HEK293T (cell line): ENCODE data around the gene LITAFD.
A peak's percentile ranks its signal among the peaks of the same experiment; 100 is the strongest.

ENCODE experiments used
- CTCF ChIA-PET: fragments of 350-600 bp; formaldehyde crosslinking; extraction: SDS; loops from one replicate; lab custom pipeline; 2021; ENCODE audit warnings: antibody characterized with exemption, inconsistent platforms; lab: Yijun Ruan, JAX
- POLR2A ChIA-PET: fragments of 350-600 bp; formaldehyde crosslinking; extraction: SDS; loops from one replicate; lab custom pipeline; 2020; ENCODE audit warnings: antibody characterized with exemption, inconsistent platforms; lab: Yijun Ruan, JAX
- DNase-seq: peaks from one replicate; pipeline ENCODE4 v3.0.0; 2012; ENCODE audit warnings: mixed read lengths; ENCODE audit errors: extremely low spot score
- ARNT ChIP-seq: fragments of 450-650 bp; IDR thresholded peaks from 2 replicates; pipeline ENCODE4 v1.6.1; 2017; ENCODE audit warnings: mild to moderate bottlenecking
- BHLHE40 ChIP-seq: fragments of 450-650 bp; IDR thresholded peaks from 2 replicates; pipeline ENCODE4 v1.6.1; 2016; ENCODE audit warnings: mild to moderate bottlenecking, moderate library complexity, borderline replicate concordance
- CTBP1 ChIP-seq: fragments of 450-650 bp; IDR thresholded peaks from 2 replicates; pipeline ENCODE4 v1.6.1; 2016; ENCODE audit warnings: borderline replicate concordance
- ELF4 ChIP-seq: fragments of 450-650 bp; IDR thresholded peaks from 2 replicates; pipeline ENCODE4 v1.6.1; 2017; ENCODE audit warnings: antibody characterized with exemption
- FOXA1 ChIP-seq: fragments of 450-650 bp; IDR thresholded peaks from 2 replicates; pipeline ENCODE4 v1.6.1; 2016; ENCODE audit warnings: mild to moderate bottlenecking
- FOXK2 ChIP-seq: fragments of 450-650 bp; IDR thresholded peaks from 2 replicates; pipeline ENCODE4 v1.6.1; 2016; ENCODE audit warnings: mild to moderate bottlenecking
- FOXM1 ChIP-seq: fragments of 450-650 bp; IDR thresholded peaks from 2 replicates; pipeline ENCODE4 v1.6.1; 2017; ENCODE audit warnings: mild to moderate bottlenecking, borderline replicate concordance
- HDGF ChIP-seq: fragments of 450-650 bp; IDR thresholded peaks from 2 replicates; pipeline ENCODE4 v1.6.1; 2017; ENCODE audit warnings: antibody characterized with exemption, borderline replicate concordance
- L3MBTL2 ChIP-seq: fragments of 450-650 bp; conservative IDR thresholded peaks from 2 replicates; pipeline ENCODE4 v1.6.1; 2016; ENCODE audit warnings: mild to moderate bottlenecking
- LEF1 ChIP-seq: fragments of 450-650 bp; IDR thresholded peaks from 2 replicates; pipeline ENCODE4 v1.6.1; 2017; ENCODE audit warnings: mild to moderate bottlenecking, borderline replicate concordance
- NFRKB ChIP-seq: fragments of 450-650 bp; IDR thresholded peaks from 2 replicates; pipeline ENCODE4 v1.6.1; 2016; ENCODE audit warnings: mild to moderate bottlenecking, moderate library complexity
- PKNOX1 ChIP-seq: fragments of 450-650 bp; IDR thresholded peaks from 2 replicates; pipeline ENCODE4 v1.6.1; 2016
- SP1 ChIP-seq: fragments of 450-650 bp; IDR thresholded peaks from 2 replicates; pipeline ENCODE4 v1.6.1; 2017
- SUZ12 ChIP-seq: fragments of 450-650 bp; IDR thresholded peaks from 2 replicates; pipeline ENCODE4 v1.6.1; 2016; ENCODE audit warnings: mild to moderate bottlenecking
- TARDBP ChIP-seq: fragments of 450-650 bp; IDR thresholded peaks from 2 replicates; pipeline ENCODE4 v1.6.1; 2016
- ZNF384 ChIP-seq: fragments of 450-650 bp; IDR thresholded peaks from 2 replicates; pipeline ENCODE4 v1.6.1; 2016

Gene LITAFD

DNA sequence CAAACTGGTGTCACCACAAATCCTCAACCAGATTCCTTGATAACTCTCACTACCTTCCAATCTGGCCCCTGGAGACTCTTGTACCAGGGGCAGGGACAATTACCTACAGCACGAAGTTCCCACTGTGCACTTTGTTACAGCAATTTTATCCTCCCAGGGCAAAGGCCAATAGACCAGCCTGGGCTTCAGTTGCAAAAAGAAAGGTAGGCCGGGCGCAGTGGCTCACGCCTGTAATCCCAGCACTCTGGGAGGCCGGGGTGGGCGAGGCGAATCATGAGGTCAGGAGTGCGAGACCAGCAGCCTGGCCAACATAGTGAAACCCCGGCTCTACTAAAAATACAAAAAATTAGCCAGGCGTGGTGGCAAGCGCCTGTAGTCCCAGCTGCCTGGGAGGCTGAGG lies 44.7 kb downstream of the LITAFD start:
- CTCF ChIA-PET: interaction anchor here (0.8 kb wide), 1 partner anchor 10 kb away, joined by 7 read pairs; no protein-coding TSS in a partner anchor
- POLR2A ChIA-PET: no interaction called here
- no peak for DNase-seq
- no peak for TF ChIP-seq LEF1
- TF ChIP-seq SP1: no peak
- TF ChIP-seq PKNOX1: no peak
- TF ChIP-seq ARNT: no peak
- no peak for TF ChIP-seq FOXA1
- TF ChIP-seq FOXM1: no peak
- TF ChIP-seq TARDBP: no peak
- TF ChIP-seq ELF4: no peak
- no peak for TF ChIP-seq CTBP1
- no peak for TF ChIP-seq L3MBTL2
- TF ChIP-seq SUZ12: no peak
- no peak for TF ChIP-seq BHLHE40
- no peak for TF ChIP-seq NFRKB
- TF ChIP-seq ZNF384: no peak
- no peak for TF ChIP-seq HDGF

DNA sequence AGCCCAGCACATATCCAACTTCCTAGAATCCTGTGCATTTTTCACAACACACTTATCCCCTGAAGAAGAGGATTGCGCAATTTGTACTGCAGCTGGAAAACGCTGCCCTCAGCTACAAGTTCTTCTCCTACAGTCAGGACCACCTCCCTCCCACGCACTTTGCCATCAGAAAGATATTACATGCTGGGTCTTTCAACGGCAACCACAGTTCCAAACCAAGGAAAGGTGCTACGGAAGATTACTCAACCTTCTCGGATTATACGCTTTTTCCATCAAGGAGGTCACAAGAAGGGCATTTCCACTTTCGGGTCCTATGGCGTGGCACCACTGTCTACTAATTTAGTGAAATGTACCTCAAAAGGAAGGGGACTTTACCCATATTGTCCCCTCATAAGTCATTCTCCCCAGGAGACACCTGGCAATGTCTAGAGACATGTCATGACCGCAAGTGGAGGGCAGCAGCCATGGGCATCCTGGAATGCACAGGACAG lies 46.4 kb downstream of the LITAFD start:
- no peak for TF ChIP-seq LEF1
- no peak for TF ChIP-seq NFRKB
- TF ChIP-seq FOXM1: no peak
- TF ChIP-seq TARDBP: no peak
- no peak for TF ChIP-seq ZNF384
- no peak for TF ChIP-seq PKNOX1
- TF ChIP-seq L3MBTL2: no peak
- TF ChIP-seq SUZ12: no peak
- TF ChIP-seq FOXA1: no peak
- TF ChIP-seq CTBP1: no peak
- TF ChIP-seq ELF4: no peak
- no peak for TF ChIP-seq FOXK2
- no peak for TF ChIP-seq SP1
- no peak for TF ChIP-seq BHLHE40
- no peak for TF ChIP-seq ARNT
- no peak for TF ChIP-seq HDGF
- POLR2A ChIA-PET: no interaction called here
- no peak for DNase-seq
- CTCF ChIA-PET: interaction anchor here (0.6 kb wide), 1 partner anchor 10 kb away, joined by 4 read pairs; no protein-coding TSS in a partner anchor

- no peak for DNase-seq
- TF ChIP-seq SUZ12 (no peak), CTBP1 (no peak), ELF4 (no peak), PKNOX1 (peak; percentile 52; the same call in 1 of the 2 replicates)
- POLR2A ChIA-PET: no interaction called here
- CTCF ChIA-PET: interaction anchor here (0.5 to 0.6 kb wide), 3 partner anchors 9 to 1585 kb away, joined by 4 read pairs; no protein-coding TSS in a partner anchor
Observed at GRCh38 chr16:8929086-8929748, 47.1 kb downstream of the LITAFD start.

- ChIA-PET CTCF (no interaction called here), POLR2A (no interaction called here)
- peak; percentile 39 for DNase-seq
Observed at GRCh38 chr16:8931859-8932258, 49.7 kb downstream of the LITAFD start.

DNA sequence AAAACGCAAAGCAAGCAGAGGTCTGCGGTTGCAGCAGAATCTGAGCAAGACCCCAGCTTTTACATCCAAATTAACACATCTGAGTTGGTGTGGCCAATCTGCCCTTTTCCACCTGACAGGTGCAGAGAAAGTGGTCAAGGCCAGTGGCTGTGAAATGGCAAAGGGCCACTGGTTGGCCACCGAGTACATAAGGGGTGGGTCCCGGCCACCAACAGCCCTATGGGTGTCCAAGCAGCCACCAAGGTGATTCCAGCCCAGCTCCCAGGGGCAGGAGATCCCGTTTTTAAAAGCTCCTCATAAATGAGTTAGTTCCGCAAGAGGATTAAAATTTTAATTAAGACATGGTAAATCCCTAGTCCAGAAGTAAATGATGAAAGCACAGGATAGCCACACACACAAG lies 52.5 kb downstream of the LITAFD start:
- no peak for DNase-seq
- CTCF ChIA-PET: interaction anchor here (0.9 kb wide), 1 partner anchor 74 kb away, joined by 5 read pairs; no protein-coding TSS in a partner anchor
- POLR2A ChIA-PET: no interaction called here
- TF ChIP-seq ZNF384 (no peak), FOXM1 (no peak), PKNOX1 (no peak), ARNT (no peak)

More at GRCh38 chr16:8931859-8932258, 49.7 kb downstream of the LITAFD start:
- no peak for TF ChIP-seq LEF1
- TF ChIP-seq FOXA1: no peak
- no peak for TF ChIP-seq PKNOX1
- TF ChIP-seq FOXM1: no peak
- no peak for TF ChIP-seq ARNT
- TF ChIP-seq L3MBTL2: no peak
- no peak for TF ChIP-seq TARDBP
- no peak for TF ChIP-seq CTBP1
- TF ChIP-seq NFRKB: no peak
- TF ChIP-seq SP1: no peak
